ENCODE measurements around the gene RETREG1. TPM values are rescaled to one million over a fixed set of nuclear protein-coding genes. Genes with fewer than 3 reads are reported as not detected.

The RETREG1 gene
- total and polyA plus RNA-seq, 8 donors: 1.9 to 26.0 (median 2.5) TPM

GRCh38 chr5:16531063-16531648 is 85.6 kb downstream of the RETREG1 start:
- no peak for DNase-seq
- intact Hi-C loops (cut with DNase I): no loop called here
- ATAC-seq: no peak
- H3K4me3 ChIP-seq: no peak overlapping the region
- H3K36me3 ChIP-seq: no peaks in the 10 kb centered on the region
- no peak for TF ChIP-seq CTCF (IDR thresholded peaks at IDR 0.05)
- no peak overlapping the region for H3K27ac ChIP-seq
- no peaks in the 10 kb centered on the region for H3K27me3 ChIP-seq
- H3K9me3 ChIP-seq: no peaks in the 10 kb centered on the region
- no peaks in the 10 kb centered on the region for H3K4me1 ChIP-seq

- TF ChIP-seq CTCF (IDR thresholded peaks at IDR 0.05): no peak
- H3K9me3 ChIP-seq: no peaks in the 10 kb centered on the region
- no peaks in the 10 kb centered on the region for H3K36me3 ChIP-seq
- H3K27me3 ChIP-seq: no peaks in the 10 kb centered on the region
- intact Hi-C loops (cut with DNase I): no loop called here
- H3K4me3 ChIP-seq: no peak overlapping the region
- DNase-seq (no peak), ATAC-seq (no peak)
- no peaks in the 10 kb centered on the region for H3K4me1 ChIP-seq
- H3K27ac ChIP-seq: no peak overlapping the region
These were observed 87.5 kb downstream of the RETREG1 start for GRCh38 chr5:16529306-16529705.

GRCh38 chr5:16528382-16529110 is 88.3 kb downstream of the RETREG1 start:
- no peaks in the 10 kb centered on the region for H3K36me3 ChIP-seq

DNA sequence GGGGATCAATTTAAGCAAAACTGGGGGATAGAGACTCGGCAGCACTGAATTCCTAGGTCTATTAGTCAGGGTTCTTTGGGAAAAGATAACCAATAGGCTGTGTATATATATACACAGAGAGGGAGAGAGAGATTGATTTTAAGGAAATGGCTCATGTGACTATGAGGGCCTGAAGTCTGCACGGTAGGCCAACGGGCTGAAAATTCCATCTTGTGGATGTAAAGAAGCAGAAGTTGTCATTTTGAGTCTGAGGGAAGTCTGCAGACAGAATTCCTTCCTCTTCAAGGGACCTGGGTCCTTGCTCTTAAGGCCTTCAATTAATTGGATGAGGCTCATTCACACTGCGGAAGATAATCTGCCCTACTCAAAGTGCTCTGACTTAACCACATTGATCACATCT is 91.1 kb downstream of the RETREG1 start:
- ATAC-seq (no peak), DNase-seq (no peak)
- no peak for TF ChIP-seq CTCF (IDR thresholded peaks at IDR 0.05)
- intact Hi-C loops (cut with DNase I): no loop called here
- no peak overlapping the region for H3K27ac ChIP-seq
- no peaks in the 10 kb centered on the region for H3K27me3 ChIP-seq
- H3K36me3 ChIP-seq: no peaks in the 10 kb centered on the region
- no peaks in the 10 kb centered on the region for H3K4me1 ChIP-seq
- H3K4me3 ChIP-seq: no peak overlapping the region
- no peaks in the 10 kb centered on the region for H3K9me3 ChIP-seq

More at GRCh38 chr5:16528382-16529110, 88.3 kb downstream of the RETREG1 start:
- no peak for DNase-seq
- Histone ChIP-seq H3K4me1 (no peaks in the 10 kb centered on the region), H3K9me3 (no peaks in the 10 kb centered on the region), H3K27ac (no peak overlapping the region), H3K27me3 (no peaks in the 10 kb centered on the region), H3K4me3 (no peak overlapping the region)
- TF ChIP-seq CTCF (IDR thresholded peaks at IDR 0.05): no peak
- no peak for ATAC-seq
- intact Hi-C loops (cut with DNase I): no loop called here

DNA sequence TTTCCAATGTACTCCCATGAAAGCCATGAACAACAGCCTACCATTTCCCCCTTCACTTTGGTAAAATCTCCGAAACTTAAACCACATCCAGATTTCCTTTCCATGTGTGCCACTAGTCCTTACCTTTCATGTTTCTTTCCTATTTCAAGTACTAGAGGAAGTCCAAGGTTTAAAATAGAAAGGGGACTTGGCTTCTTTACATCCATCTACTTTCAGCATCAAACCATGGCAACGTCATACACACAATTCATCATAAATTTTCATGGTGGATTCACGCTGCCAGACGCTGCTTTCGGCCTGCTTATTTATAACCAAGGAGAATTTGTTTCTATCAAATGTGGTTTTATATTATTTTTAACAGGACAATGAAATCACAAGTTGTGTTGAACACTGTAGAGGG is 92.5 kb downstream of the RETREG1 start:
- no peak for ATAC-seq
- H3K27ac ChIP-seq: no peak overlapping the region
- DNase-seq: no peak
- no peak overlapping the region for H3K4me3 ChIP-seq
- no peaks in the 10 kb centered on the region for H3K36me3 ChIP-seq
- no peaks in the 10 kb centered on the region for H3K4me1 ChIP-seq
- H3K27me3 ChIP-seq: no peaks in the 10 kb centered on the region
- intact Hi-C loops (cut with DNase I): no loop called here
- TF ChIP-seq CTCF (IDR thresholded peaks at IDR 0.05): no peak
- H3K9me3 ChIP-seq: no peaks in the 10 kb centered on the region

Data from left lung (tissue), 10 donors.